GM23338 (cell line): ENCODE measurements around the gene RSU1. TPM values are rescaled to one million over a fixed set of nuclear protein-coding genes. Genes with fewer than 3 reads are reported as not detected.

Experiments used
- ATAC-seq: fragments of 200-7000 bp; cut with Tn5 transposase; 3 replicates; pipeline ENCODE4 v1.9.1; 2020
- DNase-seq: peaks from one replicate; pipeline ENCODE4 v3.0.0-alpha.2; 2015; ENCODE audit warnings: low spot score
- H2AFZ ChIP-seq: fragments of 200-600 bp; sonication (generic); 2 replicates; pipeline ENCODE4 v1.8.0; 2016; ENCODE audit warnings: antibody characterized with exemption, mild to moderate bottlenecking, moderate library complexity
- H3F3A ChIP-seq: fragments of 200-600 bp; sonication (generic); replicated peaks from 2 replicates; pipeline ENCODE4 v1.8.0; 2017; ENCODE audit warnings: antibody characterized with exemption, mixed run types, low read depth
- H3K27ac ChIP-seq: fragments of 200-600 bp; sonication (generic); 2 replicates; pipeline ENCODE4 v1.6.1; 2016; ENCODE audit warnings: low read depth
- H3K27me3 ChIP-seq: fragments of 200-600 bp; sonication (generic); 2 replicates; pipeline ENCODE4 v1.8.0; 2016; ENCODE audit warnings: mild to moderate bottlenecking, mixed run types, moderate library complexity; ENCODE audit not compliant: insufficient read depth
- H3K36me3 ChIP-seq: fragments of 200-600 bp; sonication (generic); 2 replicates; pipeline ENCODE4 v1.8.0; 2016; ENCODE audit warnings: mild to moderate bottlenecking; ENCODE audit not compliant: insufficient read depth
- H3K4me1 ChIP-seq: fragments of 200-600 bp; sonication (generic); 2 replicates; pipeline ENCODE4 v1.8.0; 2016; ENCODE audit warnings: mild to moderate bottlenecking, moderate library complexity; ENCODE audit not compliant: insufficient read depth
- H3K4me2 ChIP-seq: fragments of 200-600 bp; sonication (generic); 2 replicates; pipeline ENCODE4 v1.7.1; 2017; ENCODE audit warnings: mixed run types
- H3K4me3 ChIP-seq: fragments of 200-600 bp; sonication (generic); 2 replicates; pipeline ENCODE4 v1.6.1; 2016; ENCODE audit warnings: mixed run types
- H3K79me2 ChIP-seq: fragments of 200-600 bp; sonication (generic); replicated peaks from 2 replicates; pipeline ENCODE4 v1.8.0; 2017; ENCODE audit warnings: mild to moderate bottlenecking; ENCODE audit not compliant: insufficient read depth
- H3K9me2 ChIP-seq: fragments of 200-600 bp; sonication (generic); 2 replicates; pipeline ENCODE4 v1.8.0; 2017; ENCODE audit not compliant: insufficient read depth
- H4K20me1 ChIP-seq: fragments of 200-600 bp; sonication (generic); replicated peaks from 2 replicates; pipeline ENCODE4 v1.8.0; 2017; ENCODE audit warnings: mild to moderate bottlenecking; ENCODE audit not compliant: insufficient read depth
- H3K27ac Mint-ChIP-seq: 2 replicates; pipeline ENCODE4 v1.8.0; 2020; ENCODE audit warnings: inconsistent platforms, mild to moderate bottlenecking, moderate library complexity, mixed read lengths
- H3K27me3 Mint-ChIP-seq: 3 replicates; pipeline ENCODE4 v1.8.0; 2022; ENCODE audit warnings: low read depth, mild to moderate bottlenecking, moderate library complexity, mixed read lengths, inconsistent platforms; ENCODE audit not compliant: insufficient read depth, poor library complexity
- H3K36me3 Mint-ChIP-seq: 3 replicates; pipeline ENCODE4 v1.8.0; 2021; ENCODE audit warnings: low read depth, mild to moderate bottlenecking, inconsistent platforms, moderate library complexity, mixed read lengths
- H3K4me1 Mint-ChIP-seq: 3 replicates; pipeline ENCODE4 v1.8.0; 2020; ENCODE audit warnings: mild to moderate bottlenecking, inconsistent platforms, mixed read lengths
- H3K4me3 Mint-ChIP-seq: 3 replicates; pipeline ENCODE4 v1.8.0; 2021; ENCODE audit warnings: moderate library complexity, mild to moderate bottlenecking, inconsistent platforms, mixed read lengths
- H3K9me3 Mint-ChIP-seq: 3 replicates; pipeline ENCODE4 v1.8.0; 2020; ENCODE audit warnings: moderate library complexity, mild to moderate bottlenecking, inconsistent platforms, mixed read lengths
- CREB1 ChIP-seq: fragments of 250-450 bp; sonication (Bioruptor Pico); IDR thresholded peaks from 2 replicates; pipeline ENCODE4 v1.5.0; 2020; ENCODE audit warnings: low read depth, mild to moderate bottlenecking, moderate library complexity
- EZH2 ChIP-seq: fragments of 200-600 bp; sonication (generic); IDR thresholded peaks from one replicate; pipeline ENCODE4 v1.8.0; 2017; ENCODE audit warnings: antibody characterized with exemption, mild to moderate bottlenecking, low read depth; ENCODE audit not compliant: unreplicated experiment
- EZH2phosphoT487 ChIP-seq: fragments of 200-600 bp; sonication (generic); IDR thresholded peaks from one replicate; pipeline ENCODE4 v1.8.1; 2018; ENCODE audit warnings: antibody characterized with exemption; ENCODE audit not compliant: unreplicated experiment
- JUNB ChIP-seq: IDR thresholded peaks from one replicate; pipeline ENCODE4 v1.6.1; 2016; ENCODE audit warnings: antibody characterized with exemption; ENCODE audit not compliant: unreplicated experiment
- NANOG ChIP-seq: IDR thresholded peaks from 2 replicates; pipeline ENCODE4 v1.6.1; 2016; ENCODE audit warnings: antibody characterized with exemption, borderline replicate concordance
- POLR2AphosphoS5 ChIP-seq: IDR thresholded peaks from 2 replicates; pipeline ENCODE4 v1.6.1; 2016; ENCODE audit warnings: antibody characterized with exemption, low read depth
- STAT1 ChIP-seq: IDR thresholded peaks from one replicate; pipeline ENCODE4 v1.6.1; 2016; ENCODE audit warnings: antibody characterized with exemption; ENCODE audit not compliant: unreplicated experiment
- ZNF114 ChIP-seq: fragments of 250-450 bp; sonication (Bioruptor Pico); IDR thresholded peaks from 2 replicates; pipeline ENCODE4 v1.5.0; 2020; ENCODE audit warnings: mild to moderate bottlenecking, moderate library complexity
- ZNF331 ChIP-seq: fragments of 250-450 bp; sonication (Bioruptor Pico); IDR thresholded peaks from 2 replicates; pipeline ENCODE4 v1.5.0; 2020; ENCODE audit warnings: low read depth, mild to moderate bottlenecking, moderate library complexity
- polyA plus RNA-seq: library from polyadenylated mRNA; unstranded; fragments of >200 nt; fragmentation: Nextera tagmentation; extraction: Ambion mirVana; gene quantifications from 2 replicates; pipeline ENCODE4 v1.2.1, GENCODE V29; 2016
- total RNA-seq: library from RNA; depleted of rRNA; stranded (reverse); fragments of >200 nt; shearing (Covaris generic); gene quantifications from 2 replicates; pipeline ENCODE4 v1.2.3, GENCODE V29; 2014
- TF ChIP-seq, protein P1 (sequence below): IDR thresholded peaks from one replicate; pipeline ENCODE4 v1.6.1; 2018; ENCODE audit warnings: antibody characterized with exemption; ENCODE audit not compliant: unreplicated experiment
- TF ChIP-seq, protein P2 (sequence below): IDR thresholded peaks from 2 replicates; pipeline ENCODE4 v1.6.1; 2016; ENCODE audit warnings: antibody characterized with exemption
- TF ChIP-seq, protein P3 (sequence below), 2 experiments: fragments of 200-600 bp in 1 of 2; sonication (generic) in 1 of 2; conservative IDR thresholded peaks; 2 replicates each; pipeline versions ENCODE4 v1.5.1 to v1.6.1; 2016 to 2017; ENCODE audit warnings: antibody characterized with exemption in 2 of 2, low read depth in 2 of 2, mild to moderate bottlenecking in 2 of 2, moderate library complexity in 1 of 2

The RSU1 gene
- total and polyA plus RNA-seq, 2 experiments from 2014 or later = 62.7 to 96.2 TPM

DNA sequence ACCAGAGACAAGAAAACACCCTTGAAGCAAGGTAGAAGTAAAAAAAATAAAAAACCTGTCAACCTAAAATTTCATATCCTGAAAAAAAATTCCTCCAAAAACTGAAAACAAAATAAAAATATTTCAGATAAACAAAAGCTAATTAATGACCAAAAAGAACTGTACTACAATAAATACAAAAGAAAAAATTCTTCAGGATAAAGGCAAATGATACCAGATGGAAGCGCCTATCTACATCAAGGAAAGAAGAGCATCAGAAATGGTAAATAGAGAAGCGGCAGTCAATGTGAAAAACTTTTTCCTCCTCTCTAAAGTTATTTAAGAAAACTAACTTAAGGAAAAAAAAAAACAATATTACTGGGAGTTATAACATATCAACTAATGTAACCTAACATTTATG, 79.8 kb downstream of the RSU1 start:
- H3K9me2 ChIP-seq = no peaks in the 10 kb centered on the region
- ATAC-seq = no peak
- no peaks in the 10 kb centered on the region for H3K4me1 ChIP-seq
- H3K4me3 ChIP-seq = no peak overlapping the region
- no peaks in the 10 kb centered on the region for H3K27me3 ChIP-seq
- no peaks in the 10 kb centered on the region; the same call in 1 of the 2 replicates for H4K20me1 ChIP-seq
- H2AFZ ChIP-seq = no peak overlapping the region
- H3K4me2 ChIP-seq = no peak overlapping the region
- H3K4me3 Mint-ChIP-seq = no peak overlapping the region
- no peaks in the 10 kb centered on the region for H3F3A ChIP-seq
- H3K27me3 Mint-ChIP-seq = no peaks in the 10 kb centered on the region
- H3K27ac Mint-ChIP-seq = no peak overlapping the region
- peaks cover 30% of the 10 kb centered on the region; the same call in 2 of the 3 replicates for H3K36me3 Mint-ChIP-seq
- no peaks in the 10 kb centered on the region for H3K36me3 ChIP-seq
- TF ChIP-seq JUNB (no peak), EZH2 (no peak), STAT1 (no peak), EZH2phosphoT487 (no peak)
- TF ChIP-seq, protein P1, sequence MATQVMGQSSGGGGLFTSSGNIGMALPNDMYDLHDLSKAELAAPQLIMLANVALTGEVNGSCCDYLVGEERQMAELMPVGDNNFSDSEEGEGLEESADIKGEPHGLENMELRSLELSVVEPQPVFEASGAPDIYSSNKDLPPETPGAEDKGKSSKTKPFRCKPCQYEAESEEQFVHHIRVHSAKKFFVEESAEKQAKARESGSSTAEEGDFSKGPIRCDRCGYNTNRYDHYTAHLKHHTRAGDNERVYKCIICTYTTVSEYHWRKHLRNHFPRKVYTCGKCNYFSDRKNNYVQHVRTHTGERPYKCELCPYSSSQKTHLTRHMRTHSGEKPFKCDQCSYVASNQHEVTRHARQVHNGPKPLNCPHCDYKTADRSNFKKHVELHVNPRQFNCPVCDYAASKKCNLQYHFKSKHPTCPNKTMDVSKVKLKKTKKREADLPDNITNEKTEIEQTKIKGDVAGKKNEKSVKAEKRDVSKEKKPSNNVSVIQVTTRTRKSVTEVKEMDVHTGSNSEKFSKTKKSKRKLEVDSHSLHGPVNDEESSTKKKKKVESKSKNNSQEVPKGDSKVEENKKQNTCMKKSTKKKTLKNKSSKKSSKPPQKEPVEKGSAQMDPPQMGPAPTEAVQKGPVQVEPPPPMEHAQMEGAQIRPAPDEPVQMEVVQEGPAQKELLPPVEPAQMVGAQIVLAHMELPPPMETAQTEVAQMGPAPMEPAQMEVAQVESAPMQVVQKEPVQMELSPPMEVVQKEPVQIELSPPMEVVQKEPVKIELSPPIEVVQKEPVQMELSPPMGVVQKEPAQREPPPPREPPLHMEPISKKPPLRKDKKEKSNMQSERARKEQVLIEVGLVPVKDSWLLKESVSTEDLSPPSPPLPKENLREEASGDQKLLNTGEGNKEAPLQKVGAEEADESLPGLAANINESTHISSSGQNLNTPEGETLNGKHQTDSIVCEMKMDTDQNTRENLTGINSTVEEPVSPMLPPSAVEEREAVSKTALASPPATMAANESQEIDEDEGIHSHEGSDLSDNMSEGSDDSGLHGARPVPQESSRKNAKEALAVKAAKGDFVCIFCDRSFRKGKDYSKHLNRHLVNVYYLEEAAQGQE = no peak
- no peak overlapping the region for H3K27ac ChIP-seq
- no peaks in the 10 kb centered on the region for H3K4me1 Mint-ChIP-seq
- H3K79me2 ChIP-seq = no peaks in the 10 kb centered on the region
- DNase-seq = no peak
- H3K9me3 Mint-ChIP-seq = peaks cover 19% of the 10 kb centered on the region

DNA sequence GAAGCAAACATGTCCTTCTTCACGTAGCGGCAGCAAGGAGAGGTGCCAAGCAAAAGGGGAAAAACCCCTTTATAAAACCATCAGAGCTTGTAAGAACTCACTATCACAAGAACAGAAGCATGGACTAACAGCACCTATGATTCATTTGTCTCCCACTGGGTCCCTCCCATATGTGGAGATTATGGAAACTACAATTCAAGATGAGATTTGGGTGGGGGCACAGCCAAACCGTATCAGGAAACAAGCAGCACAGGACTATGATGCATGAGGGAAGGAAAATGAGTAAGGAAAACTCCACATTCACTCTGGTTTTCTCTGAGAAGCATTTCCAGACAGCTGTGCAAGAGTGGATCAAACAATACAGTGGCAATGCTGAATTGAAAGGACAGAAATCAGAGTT, 81.6 kb downstream of the RSU1 start:
- H3K36me3 ChIP-seq = no peaks in the 10 kb centered on the region
- no peaks in the 10 kb centered on the region for H3K4me1 ChIP-seq
- H3K9me3 Mint-ChIP-seq = peaks cover 19% of the 10 kb centered on the region
- H3K27ac ChIP-seq = no peak overlapping the region
- H3F3A ChIP-seq = no peaks in the 10 kb centered on the region
- no peak overlapping the region for H3K27ac Mint-ChIP-seq
- H3K4me3 ChIP-seq = no peak overlapping the region
- peaks cover 3% of the 10 kb centered on the region; the same call in 1 of the 2 replicates for H3K9me2 ChIP-seq
- ATAC-seq = no peak
- H3K4me1 Mint-ChIP-seq = no peaks in the 10 kb centered on the region
- H3K4me2 ChIP-seq = no peak overlapping the region
- H3K36me3 Mint-ChIP-seq = peaks cover 30% of the 10 kb centered on the region; the same call in 2 of the 3 replicates
- H2AFZ ChIP-seq = no peak overlapping the region
- H3K27me3 ChIP-seq = no peaks in the 10 kb centered on the region
- no peaks in the 10 kb centered on the region for H3K27me3 Mint-ChIP-seq
- no peaks in the 10 kb centered on the region for H3K79me2 ChIP-seq
- DNase-seq = no peak
- no peak overlapping the region for H3K4me3 Mint-ChIP-seq
- no peaks in the 10 kb centered on the region; the same call in 1 of the 2 replicates for H4K20me1 ChIP-seq
- TF ChIP-seq, protein P2, sequence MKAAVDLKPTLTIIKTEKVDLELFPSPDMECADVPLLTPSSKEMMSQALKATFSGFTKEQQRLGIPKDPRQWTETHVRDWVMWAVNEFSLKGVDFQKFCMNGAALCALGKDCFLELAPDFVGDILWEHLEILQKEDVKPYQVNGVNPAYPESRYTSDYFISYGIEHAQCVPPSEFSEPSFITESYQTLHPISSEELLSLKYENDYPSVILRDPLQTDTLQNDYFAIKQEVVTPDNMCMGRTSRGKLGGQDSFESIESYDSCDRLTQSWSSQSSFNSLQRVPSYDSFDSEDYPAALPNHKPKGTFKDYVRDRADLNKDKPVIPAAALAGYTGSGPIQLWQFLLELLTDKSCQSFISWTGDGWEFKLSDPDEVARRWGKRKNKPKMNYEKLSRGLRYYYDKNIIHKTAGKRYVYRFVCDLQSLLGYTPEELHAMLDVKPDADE = no peak
- TF ChIP-seq JUNB = no peak
- TF ChIP-seq, protein P3, sequence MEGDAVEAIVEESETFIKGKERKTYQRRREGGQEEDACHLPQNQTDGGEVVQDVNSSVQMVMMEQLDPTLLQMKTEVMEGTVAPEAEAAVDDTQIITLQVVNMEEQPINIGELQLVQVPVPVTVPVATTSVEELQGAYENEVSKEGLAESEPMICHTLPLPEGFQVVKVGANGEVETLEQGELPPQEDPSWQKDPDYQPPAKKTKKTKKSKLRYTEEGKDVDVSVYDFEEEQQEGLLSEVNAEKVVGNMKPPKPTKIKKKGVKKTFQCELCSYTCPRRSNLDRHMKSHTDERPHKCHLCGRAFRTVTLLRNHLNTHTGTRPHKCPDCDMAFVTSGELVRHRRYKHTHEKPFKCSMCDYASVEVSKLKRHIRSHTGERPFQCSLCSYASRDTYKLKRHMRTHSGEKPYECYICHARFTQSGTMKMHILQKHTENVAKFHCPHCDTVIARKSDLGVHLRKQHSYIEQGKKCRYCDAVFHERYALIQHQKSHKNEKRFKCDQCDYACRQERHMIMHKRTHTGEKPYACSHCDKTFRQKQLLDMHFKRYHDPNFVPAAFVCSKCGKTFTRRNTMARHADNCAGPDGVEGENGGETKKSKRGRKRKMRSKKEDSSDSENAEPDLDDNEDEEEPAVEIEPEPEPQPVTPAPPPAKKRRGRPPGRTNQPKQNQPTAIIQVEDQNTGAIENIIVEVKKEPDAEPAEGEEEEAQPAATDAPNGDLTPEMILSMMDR (conservative IDR thresholded peaks at IDR 0.05; ENCODE audit: low read depth in 2 of 2) = no peak
- TF ChIP-seq EZH2 = no peak
- TF ChIP-seq STAT1 = no peak
- TF ChIP-seq EZH2phosphoT487 = no peak
- TF ChIP-seq POLR2AphosphoS5 = no peak
- TF ChIP-seq, protein P1 = no peak
- no peak for TF ChIP-seq NANOG
- no peak for TF ChIP-seq CREB1 (CRISPR knock-in tag)
- no peak for TF ChIP-seq ZNF331
- no peak for TF ChIP-seq ZNF114 (CRISPR knock-in tag)
